WTC11 (cell line): ENCODE data around the gene TSHZ3. TPM values are rescaled to one million over a fixed set of nuclear protein-coding genes. Genes with fewer than 3 reads are reported as not detected.

Source experiments
- ATAC-seq: fragments of 200-7000 bp; cut with Tn5 transposase; 2 replicates; pipeline ENCODE4 v1.10.0; 2021; ENCODE audit warnings: mild to moderate bottlenecking, moderate library complexity
- CTCF ChIA-PET: fragments of 300-600 bp; sonication (Branson Sonifier 250); formaldehyde crosslinking; loops from one replicate; lab custom pipeline; 2021; ENCODE audit warnings: antibody characterized with exemption; lab: Charles Lee
- POLR2A ChIA-PET: fragments of 350-600 bp; sonication (Branson Sonifier 250); formaldehyde crosslinking; loops from one replicate; lab custom pipeline; 2021; ENCODE audit warnings: antibody characterized with exemption; lab: Charles Lee
- DNase-seq: peaks from one replicate; pipeline ENCODE4 v3.0.0; 2021; ENCODE audit warnings: low spot score
- H3K27ac Mint-ChIP-seq: 2 replicates; pipeline ENCODE4 v1.8.0; 2021; ENCODE audit warnings: mixed read lengths
- H3K27me3 Mint-ChIP-seq: 2 replicates; pipeline ENCODE4 v1.8.0; 2021; ENCODE audit warnings: low read depth, mild to moderate bottlenecking, moderate library complexity, mixed read lengths
- H3K36me3 Mint-ChIP-seq: 2 replicates; pipeline ENCODE4 v1.8.0; 2021; ENCODE audit warnings: mixed read lengths
- H3K4me1 Mint-ChIP-seq: 2 replicates; pipeline ENCODE4 v1.8.0; 2022; ENCODE audit warnings: mixed read lengths
- H3K4me3 Mint-ChIP-seq: 2 replicates; pipeline ENCODE4 v1.8.0; 2021; ENCODE audit warnings: mild to moderate bottlenecking, moderate library complexity, mixed read lengths
- H3K9me3 Mint-ChIP-seq: 2 replicates; pipeline ENCODE4 v1.8.0; 2021; ENCODE audit warnings: mixed read lengths
- ARID4B ChIP-seq: sonication (generic); formaldehyde crosslinking; IDR thresholded peaks from 2 replicates; pipeline ENCODE4 v1.8.0; 2023; ENCODE audit warnings: missing genetic modification reagents, mild to moderate bottlenecking, borderline replicate concordance
- ATF6 ChIP-seq: sonication (generic); formaldehyde crosslinking; IDR thresholded peaks from 2 replicates; pipeline ENCODE4 v1.8.1; 2023; ENCODE audit warnings: mild to moderate bottlenecking, missing genetic modification reagents
- EMX1 ChIP-seq: fragments of 250-450 bp; sonication (Bioruptor Pico); IDR thresholded peaks from 2 replicates; pipeline ENCODE4 v1.8.0; 2021; ENCODE audit warnings: mild to moderate bottlenecking
- ETV6 ChIP-seq: sonication (generic); formaldehyde crosslinking; IDR thresholded peaks from 2 replicates; pipeline ENCODE4 v1.8.1; 2022; ENCODE audit warnings: mild to moderate bottlenecking, missing genetic modification reagents
- FOXJ3 ChIP-seq: sonication (generic); formaldehyde crosslinking; IDR thresholded peaks from 2 replicates; pipeline ENCODE4 v1.9.0; 2021; ENCODE audit warnings: missing genetic modification reagents, mild to moderate bottlenecking, borderline replicate concordance
- GABPB1 ChIP-seq: sonication (generic); formaldehyde crosslinking; IDR thresholded peaks from 2 replicates; pipeline ENCODE4 v1.8.1; 2023; ENCODE audit warnings: mild to moderate bottlenecking, missing genetic modification reagents
- GTF2I ChIP-seq: fragments of 250-450 bp; sonication (Bioruptor Pico); conservative IDR thresholded peaks from 2 replicates; pipeline ENCODE4 v1.4.0; 2021; ENCODE audit warnings: mild to moderate bottlenecking
- IRF2 ChIP-seq: sonication (generic); formaldehyde crosslinking; IDR thresholded peaks from 2 replicates; pipeline ENCODE4 v1.8.0; 2022; ENCODE audit warnings: low read depth, missing genetic modification reagents, borderline replicate concordance
- JAZF1 ChIP-seq: fragments of 250-450 bp; sonication (Bioruptor Pico); IDR thresholded peaks from 2 replicates; pipeline ENCODE4 v1.9.0; 2021; ENCODE audit warnings: moderate library complexity, mild to moderate bottlenecking, inconsistent platforms
- MLX ChIP-seq: sonication (generic); formaldehyde crosslinking; IDR thresholded peaks from 2 replicates; pipeline ENCODE4 v1.8.1; 2023; ENCODE audit warnings: mild to moderate bottlenecking, missing genetic modification reagents, moderate library complexity
- NR1H2 ChIP-seq: sonication (generic); formaldehyde crosslinking; IDR thresholded peaks from 2 replicates; pipeline ENCODE4 v1.9.0; 2021; ENCODE audit warnings: mild to moderate bottlenecking, moderate library complexity, missing genetic modification reagents
- SMAD3 ChIP-seq: sonication (generic); formaldehyde crosslinking; IDR thresholded peaks from 2 replicates; pipeline ENCODE4 v1.8.0; 2022; ENCODE audit warnings: missing genetic modification reagents, mild to moderate bottlenecking, borderline replicate concordance
- SP1 ChIP-seq: sonication (generic); formaldehyde crosslinking; conservative IDR thresholded peaks from 2 replicates; pipeline ENCODE4 v1.8.1; 2022; ENCODE audit warnings: missing genetic modification reagents
- TEAD4 ChIP-seq: sonication (generic); formaldehyde crosslinking; IDR thresholded peaks from 2 replicates; pipeline ENCODE4 v1.8.0; 2022; ENCODE audit warnings: mild to moderate bottlenecking, missing genetic modification reagents
- USF1 ChIP-seq: sonication (generic); formaldehyde crosslinking; IDR thresholded peaks from 2 replicates; pipeline ENCODE4 v1.8.0; 2022; ENCODE audit warnings: mild to moderate bottlenecking, missing genetic modification reagents
- USF2 ChIP-seq: sonication (generic); formaldehyde crosslinking; IDR thresholded peaks from 2 replicates; pipeline ENCODE4 v1.8.1; 2023; ENCODE audit warnings: mild to moderate bottlenecking, missing genetic modification reagents, moderate library complexity
- ZNF121 ChIP-seq: sonication (generic); formaldehyde crosslinking; IDR thresholded peaks from 2 replicates; pipeline ENCODE4 v1.8.0; 2023; ENCODE audit warnings: missing genetic modification reagents
- ZNF263 ChIP-seq: sonication (generic); formaldehyde crosslinking; IDR thresholded peaks from 2 replicates; pipeline ENCODE4 v1.8.1; 2022; ENCODE audit warnings: low read depth, mild to moderate bottlenecking, moderate library complexity, missing genetic modification reagents
- ZNF281 ChIP-seq: sonication (generic); formaldehyde crosslinking; IDR thresholded peaks from 2 replicates; pipeline ENCODE4 v1.8.0; 2023; ENCODE audit warnings: mild to moderate bottlenecking, missing genetic modification reagents
- ZNF317 ChIP-seq: sonication (generic); formaldehyde crosslinking; IDR thresholded peaks from 2 replicates; pipeline ENCODE4 v1.8.1; 2023; ENCODE audit warnings: low read depth, mild to moderate bottlenecking, moderate library complexity, missing genetic modification reagents, borderline replicate concordance
- total RNA-seq: library from RNA; stranded (reverse); gene quantifications from 3 replicates; pipeline ENCODE4 v1.2.3, GENCODE V29; 2021

The TSHZ3 gene
- total RNA-seq, 1 experiment from 2014 or later = 21.4 TPM

GRCh38 chr19:31385744-31386143 is 36.5 kb upstream of the TSHZ3 start:
- peaks cover 5% of the 10 kb centered on the region for H3K9me3 Mint-ChIP-seq
- H3K4me1 Mint-ChIP-seq = peaks cover 22% of the 10 kb centered on the region
- peaks cover 17% of the 10 kb centered on the region for H3K36me3 Mint-ChIP-seq
- CTCF ChIA-PET = interaction anchor here (0.9 to 1.1 kb wide), 3 partner anchors 23 to 331 kb away, joined by 3 read pairs; no protein-coding TSS in a partner anchor
- POLR2A ChIA-PET = no interaction called here
- H3K27ac Mint-ChIP-seq = peak overlapping the region; percentile 49; the same call in 1 of the 2 replicates
- no peak for ATAC-seq
- no peak overlapping the region for H3K4me3 Mint-ChIP-seq
- TF ChIP-seq ZNF281 (no peak), USF1 (CRISPR knock-in tag) (no peak), ATF6 (CRISPR knock-in tag) (no peak), GTF2I (CRISPR knock-in tag) (no peak), SMAD3 (CRISPR knock-in tag) (no peak), JAZF1 (CRISPR knock-in tag) (no peak), GABPB1 (CRISPR knock-in tag) (no peak), ZNF317 (CRISPR knock-in tag) (no peak), SP1 (no peak), IRF2 (no peak), ZNF263 (CRISPR knock-in tag) (no peak), ETV6 (CRISPR knock-in tag) (no peak), MLX (CRISPR knock-in tag) (no peak), EMX1 (CRISPR knock-in tag) (no peak), TEAD4 (no peak), ZNF121 (CRISPR knock-in tag) (no peak), ARID4B (CRISPR knock-in tag) (no peak), NR1H2 (CRISPR knock-in tag) (no peak), USF2 (no peak), FOXJ3 (no peak)
- no peak for DNase-seq
- H3K27me3 Mint-ChIP-seq = no peaks in the 10 kb centered on the region
